Limb (tissue), 2 donors: Measurements from ENCODE around the gene SERTAD2.

Experiments
- DNase-seq, 2 donors: peaks; one replicate each; pipeline ENCODE4 v3.0.0-alpha.2; 2016; ENCODE audit errors: extremely low spot score in 2 of 2

SERTAD2 gene

DNA sequence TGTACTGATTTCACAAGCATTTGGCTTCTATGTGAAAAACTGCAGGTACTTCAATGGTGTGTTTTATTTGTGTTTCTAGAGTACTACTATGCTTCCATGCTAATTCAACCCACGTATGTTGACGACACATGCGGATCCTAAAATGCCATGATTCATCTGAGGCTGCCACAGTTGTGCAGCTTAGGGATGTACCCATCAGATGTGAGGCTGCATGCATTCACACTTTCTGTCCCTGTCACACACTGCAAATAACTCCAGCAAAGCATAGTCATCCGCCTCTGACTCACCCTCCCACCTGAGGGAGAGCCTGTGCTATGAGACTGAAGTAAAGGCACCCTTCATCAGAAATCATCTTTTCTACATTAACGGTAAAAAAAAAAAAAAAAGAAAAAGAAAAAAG, 22.1 kb upstream of the SERTAD2 start:
- no peak for DNase-seq

GRCh38 chr2:64672708-64673107, 19.0 kb upstream of the SERTAD2 start:
- no peak for DNase-seq

DNA sequence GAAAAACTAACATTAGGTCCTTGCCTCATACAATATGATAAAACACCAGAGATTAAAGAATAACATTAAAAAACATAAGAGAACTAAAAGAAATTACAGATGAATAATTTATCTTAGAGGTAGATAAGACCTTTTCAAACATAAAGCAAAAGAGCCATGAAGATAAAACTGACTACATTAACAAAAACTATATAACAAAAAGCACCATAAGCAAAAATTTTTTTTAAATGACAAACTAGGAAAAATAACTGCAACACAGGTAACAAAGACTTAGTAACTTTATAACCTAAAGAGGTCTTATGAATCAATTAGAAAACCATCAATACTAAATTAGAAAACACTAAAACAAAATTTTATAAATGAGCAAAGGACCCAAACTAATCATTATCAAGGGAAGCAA, 16.3 kb upstream of the SERTAD2 start:
- no peak for DNase-seq

DNA sequence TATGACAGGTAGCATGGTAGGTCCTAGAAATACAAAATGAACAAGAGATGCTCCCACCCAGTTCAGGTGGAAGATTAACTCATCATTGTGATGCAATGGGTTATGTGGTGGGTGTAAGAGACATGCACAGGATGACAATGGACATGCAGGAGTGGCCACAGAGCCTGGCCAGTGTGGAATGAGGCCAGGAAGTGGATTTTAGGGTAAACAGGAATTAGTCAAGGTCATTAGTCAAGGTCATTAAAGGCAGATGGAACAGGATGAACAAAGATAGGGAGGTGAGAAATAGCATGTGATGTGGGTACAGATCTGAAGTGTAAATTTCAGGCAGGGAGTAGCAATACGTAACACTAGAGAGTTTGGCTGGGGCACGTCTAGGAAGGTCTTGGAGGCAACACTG, 15.6 kb upstream of the SERTAD2 start:
- DNase-seq, result no peak

DNA sequence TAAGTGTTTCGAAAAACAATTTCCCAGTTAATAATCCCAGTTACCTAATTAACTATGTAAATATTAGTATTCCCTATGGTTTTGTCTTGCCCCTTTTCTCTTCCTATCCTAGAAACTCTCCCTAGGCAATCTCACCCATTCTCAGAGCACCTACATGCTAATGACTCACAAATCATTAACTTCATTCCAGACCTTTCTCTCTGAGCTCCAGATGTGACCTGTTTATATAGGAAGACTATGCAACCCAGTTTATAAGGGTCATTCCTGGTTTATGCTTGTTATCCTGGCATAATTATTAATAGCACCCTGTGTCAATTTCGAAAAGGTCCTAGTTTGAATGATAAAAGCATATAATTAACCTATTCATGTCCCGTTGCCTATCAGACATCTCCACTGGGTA, 14.8 kb upstream of the SERTAD2 start:
- no peak for DNase-seq

DNA sequence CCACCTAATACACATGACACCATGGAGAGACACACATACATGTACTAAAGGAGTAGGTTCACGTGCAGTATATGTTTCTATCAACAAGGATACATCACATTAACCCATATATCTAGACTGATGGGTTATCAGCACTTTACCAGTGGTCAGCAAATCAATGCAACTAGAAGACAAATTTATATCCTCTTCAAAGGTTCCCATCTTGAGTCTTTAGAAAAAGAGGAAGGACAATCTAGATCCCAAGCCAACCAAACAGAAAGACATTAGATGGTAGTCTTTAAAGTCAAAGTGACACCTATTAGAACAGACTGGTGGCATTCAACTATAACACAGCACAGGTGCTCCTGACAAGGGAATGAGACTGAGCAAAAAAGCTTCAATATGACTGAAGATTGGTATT, 13.8 kb upstream of the SERTAD2 start:
- DNase-seq, result no peak

GRCh38 chr2:64666810-64667438, 13.2 kb upstream of the SERTAD2 start:
- no peak for DNase-seq

DNA sequence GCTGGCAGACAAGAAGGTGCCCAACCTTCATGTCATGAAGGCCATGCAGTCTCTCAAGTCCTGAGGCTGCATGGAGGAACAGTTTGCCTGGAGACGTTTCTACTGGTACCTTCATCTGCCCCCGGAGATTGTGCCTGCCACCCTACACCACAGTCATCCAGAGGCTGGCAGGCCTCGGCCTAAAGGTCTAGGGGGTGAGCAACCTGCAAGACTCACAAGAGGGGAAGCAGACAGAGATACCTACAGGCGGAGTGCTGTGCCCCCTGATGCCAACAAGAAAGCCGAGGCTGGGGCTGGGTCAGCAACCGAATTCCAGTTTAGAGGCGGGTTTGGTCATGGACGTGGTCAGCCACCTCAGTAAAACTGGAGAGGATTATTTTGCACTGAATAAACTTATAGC, 12.0 kb upstream of the SERTAD2 start:
- DNase-seq, result no peak

- DNase-seq, result no peak
Measured at GRCh38 chr2:64663402-64663801, 9.7 kb upstream of the SERTAD2 start.

DNA sequence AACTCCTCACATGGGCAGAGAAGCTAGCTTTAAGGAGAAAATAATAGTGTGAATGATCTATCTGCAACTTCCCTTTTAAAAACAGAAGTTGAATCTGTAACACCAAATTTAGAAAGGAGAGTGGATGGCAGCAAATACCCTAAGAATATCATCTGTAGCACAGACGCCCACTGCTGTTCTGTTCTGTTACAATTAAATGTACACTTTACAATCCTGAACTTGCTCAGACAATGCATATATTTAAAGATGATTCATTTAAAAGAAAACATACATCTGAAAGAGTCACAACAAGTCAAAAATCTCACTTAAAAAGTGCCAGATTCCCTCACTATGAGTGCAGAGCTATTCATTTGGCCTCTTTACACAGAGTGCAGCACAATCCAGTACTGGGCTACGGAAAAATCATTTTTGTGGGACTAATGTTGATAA, 8.0 kb upstream of the SERTAD2 start:
- DNase-seq, result no peak

DNA sequence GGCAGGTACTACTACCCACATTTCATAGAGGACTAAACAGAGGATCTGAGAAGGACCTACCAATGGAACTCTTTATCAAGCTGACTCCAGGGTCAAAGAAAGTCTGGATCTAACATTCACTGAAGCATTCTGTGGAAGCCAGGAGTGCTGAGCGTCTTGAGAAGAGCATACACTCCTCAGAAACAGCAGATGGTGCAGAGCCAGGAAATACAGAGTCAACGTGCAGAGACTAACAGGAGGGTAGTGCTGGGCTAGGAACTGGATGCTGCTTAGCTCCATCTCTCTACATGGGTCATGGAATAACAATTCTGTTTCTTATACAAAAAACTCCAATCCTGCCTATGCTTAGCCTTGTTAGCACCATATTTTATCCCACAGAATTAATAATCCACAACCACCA, 5.5 kb upstream of the SERTAD2 start:
- no peak for DNase-seq

DNA sequence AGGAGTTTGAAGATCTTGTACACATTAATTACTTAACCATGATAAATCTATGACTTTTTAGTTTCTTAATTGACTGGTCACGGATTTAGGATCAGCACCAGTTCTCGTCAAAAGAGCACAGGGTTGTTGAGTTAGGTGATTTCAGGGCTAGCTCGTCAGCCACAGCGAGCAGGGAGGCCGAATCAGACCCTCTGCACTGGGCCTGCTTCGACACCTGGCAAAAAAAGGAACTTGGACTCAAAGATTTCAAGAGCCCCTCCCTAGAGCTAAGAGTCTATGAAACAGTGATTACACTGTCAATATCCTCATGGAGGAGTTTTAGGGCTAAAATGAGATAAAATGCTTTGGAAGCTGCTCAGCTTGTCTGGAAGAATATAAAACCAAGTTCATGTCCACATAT, 4.6 kb upstream of the SERTAD2 start:
- no peak for DNase-seq

DNA sequence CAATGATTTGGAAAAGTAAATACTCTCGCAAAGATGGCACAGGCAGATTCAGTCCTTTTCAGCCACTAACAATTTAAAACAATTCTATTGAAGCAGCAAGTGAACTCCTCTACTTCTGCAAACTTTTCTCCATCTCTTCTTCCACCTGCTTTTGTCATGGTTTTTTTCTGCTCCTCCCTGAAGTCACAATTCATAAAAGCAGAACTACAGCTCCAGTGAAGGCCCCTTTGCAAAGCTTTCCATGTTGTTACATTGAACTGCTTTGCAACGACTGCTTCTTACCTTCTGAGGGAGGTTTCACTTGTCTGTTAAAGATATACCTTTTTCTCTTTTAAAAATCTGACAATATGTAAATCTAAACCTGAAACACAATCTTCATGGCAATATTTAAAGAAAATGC, 3.7 kb upstream of the SERTAD2 start:
- no peak for DNase-seq

- DNase-seq, result no peak
Measured at GRCh38 chr2:64656379-64656778, 2.7 kb upstream of the SERTAD2 start.

DNA sequence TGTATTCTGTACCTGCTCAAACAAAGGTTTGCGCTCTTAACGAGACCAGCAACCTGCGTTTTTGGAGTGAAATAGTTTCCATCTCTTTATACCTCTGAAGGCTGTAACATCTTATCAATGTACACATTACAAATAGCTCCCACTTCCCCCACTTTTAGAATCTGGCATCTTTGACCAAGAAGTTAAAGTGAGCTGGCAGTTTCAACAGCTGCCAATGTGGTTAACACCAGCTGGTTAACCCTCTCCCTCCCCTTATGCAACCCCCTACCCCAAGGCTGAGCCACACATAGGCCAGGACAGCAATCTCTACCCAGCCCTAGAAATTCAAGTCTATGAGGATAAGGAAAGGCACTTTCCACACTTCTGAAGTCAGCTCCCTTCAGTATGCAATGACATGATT, 2.2 kb upstream of the SERTAD2 start:
- DNase-seq, result no peak

DNA sequence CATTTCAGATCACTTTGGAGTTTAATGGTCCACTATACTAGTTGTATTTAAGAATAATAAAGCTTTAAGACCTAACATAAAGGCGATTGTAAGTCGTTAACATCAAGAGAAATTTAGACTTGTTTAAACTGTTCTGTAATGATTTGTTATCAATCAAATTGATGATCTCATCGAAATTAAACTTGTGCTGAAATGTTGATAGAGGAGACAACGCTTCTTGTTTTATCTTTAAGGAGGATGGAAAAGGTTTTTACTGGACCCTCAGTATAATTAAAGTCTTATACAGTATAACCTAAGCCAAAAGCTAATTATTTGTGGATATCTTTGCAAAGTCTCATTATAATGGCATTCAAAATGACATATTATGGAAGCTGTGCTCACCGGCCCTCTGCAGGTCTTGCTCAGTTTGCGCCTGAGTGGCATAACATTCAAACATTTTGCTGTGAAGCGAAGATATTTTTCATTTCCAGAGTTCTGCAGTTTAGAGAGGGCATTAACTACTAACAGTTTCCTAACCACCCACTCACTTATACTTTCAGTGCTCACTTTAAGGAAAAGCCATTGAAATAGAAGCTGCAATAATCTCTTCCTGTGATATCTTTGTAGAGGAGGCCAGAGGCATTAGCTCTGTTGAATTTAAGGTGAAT, 1.4 kb upstream of the SERTAD2 start:
- DNase-seq, result no peak

GRCh38 chr2:64654063-64654811, 524 bp upstream of the SERTAD2 start:
- peak; percentile 85 to 88 for DNase-seq

- DNase-seq, result peak in 1 of 2 donors; percentile 55
Measured at GRCh38 chr2:64652231-64653108, 1.2 kb downstream of the SERTAD2 start.

DNA sequence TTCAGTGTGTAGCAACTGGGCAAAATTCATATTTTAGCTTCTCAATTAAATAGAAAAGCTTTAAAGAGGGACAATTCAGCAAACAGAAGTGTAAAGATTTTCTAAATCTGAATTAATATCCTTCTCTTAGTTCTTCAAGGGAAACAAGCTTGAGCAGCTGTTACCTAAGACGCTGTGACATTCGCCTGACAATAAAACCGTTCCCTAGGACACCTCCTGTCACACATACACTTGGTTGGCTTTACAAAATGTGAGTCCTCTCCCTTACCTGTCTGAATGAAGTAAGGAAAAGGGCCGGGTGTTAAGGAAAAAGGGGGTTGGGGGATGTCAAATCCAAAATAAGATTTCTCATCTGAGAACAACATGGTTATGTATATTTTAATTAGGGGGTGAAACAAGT, 2.1 kb downstream of the SERTAD2 start:
- DNase-seq, result no peak

- DNase-seq, result no peak
Measured at GRCh38 chr2:64650722-64651338, 2.9 kb downstream of the SERTAD2 start.

DNA sequence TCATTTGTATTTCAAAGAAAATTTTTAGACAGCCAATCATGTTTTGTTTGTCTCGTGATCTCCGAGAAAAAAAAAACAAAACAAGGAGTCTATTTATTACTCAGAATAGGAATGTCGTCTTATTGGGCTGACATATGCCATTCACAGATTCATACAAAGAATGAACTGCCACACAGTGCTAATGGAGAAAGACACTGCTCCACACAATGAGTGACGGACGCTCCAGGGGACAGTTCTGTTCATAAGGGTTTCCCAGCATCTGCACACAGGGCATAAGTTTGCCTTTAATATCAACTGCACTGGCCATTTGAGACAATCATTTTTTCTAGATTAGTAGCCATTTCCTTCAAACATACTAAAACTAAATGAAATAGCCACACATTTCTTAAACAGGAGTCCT, 3.4 kb downstream of the SERTAD2 start:
- DNase-seq, result no peak
